A549 (cell line): ENCODE results near the gene ITGA8.

ENCODE experiments used
- CTCF ChIP-seq: fragments of >200 bp; sonication (Bioruptor Twin); formaldehyde crosslinking; IDR thresholded peaks from 3 replicates; pipeline ENCODE4 v1.5.1; 2016
- ESRRA ChIP-seq: fragments of 150-350 bp; IDR thresholded peaks from 2 replicates; pipeline ENCODE4 v1.6.1; 2014; ENCODE audit warnings: mild to moderate bottlenecking, low read length, borderline replicate concordance
- HOXA7 ChIP-seq: fragments of 250-450 bp; sonication (Bioruptor Pico); IDR thresholded peaks from 2 replicates; pipeline ENCODE4 v1.5.0; 2020; ENCODE audit warnings: mild to moderate bottlenecking, moderate library complexity
- MAFK ChIP-seq: fragments of 450-650 bp; IDR thresholded peaks from 2 replicates; pipeline ENCODE4 v1.6.1; 2014; ENCODE audit not compliant: partially characterized antibody
- MAX ChIP-seq: IDR thresholded peaks from 2 replicates; pipeline ENCODE4 v1.6.1; 2012
- NR3C1 ChIP-seq: fragments of >200 bp; sonication (Bioruptor Twin); formaldehyde crosslinking; IDR thresholded peaks from 3 replicates; pipeline ENCODE4 v1.6.1; 2017
- POLR2A ChIP-seq: IDR thresholded peaks from 2 replicates; pipeline ENCODE4 v1.6.1; 2012; ENCODE audit warnings: mild to moderate bottlenecking, low read length
- RAD21 ChIP-seq, 2 experiments: fragments of >200 bp in 1 of 2; sonication (Bioruptor Twin) in 1 of 2; formaldehyde crosslinking in 1 of 2; IDR thresholded peaks in 1 of 2; conservative IDR thresholded peaks in 1 of 2; 2 replicates in 1 of 2; 3 replicates in 1 of 2; pipeline ENCODE4 v1.6.1; 2012 to 2018; ENCODE audit warnings: inconsistent platforms in 1 of 2
- RARB ChIP-seq: fragments of 250-450 bp; sonication (Bioruptor Pico); IDR thresholded peaks from 2 replicates; pipeline ENCODE4 v1.8.0; 2021; ENCODE audit warnings: mild to moderate bottlenecking, moderate library complexity
- RCOR1 ChIP-seq: fragments of 150-350 bp; IDR thresholded peaks from 2 replicates; pipeline ENCODE4 v1.6.1; 2014; ENCODE audit warnings: antibody characterized with exemption, low read length, low read depth

- TF ChIP-seq HOXA7 (CRISPR knock-in tag) (no peak), CTCF (no peak), RCOR1 (no peak), POLR2A (no peak), RARB (CRISPR knock-in tag) (no peak), NR3C1 (no peak), MAX (no peak), RAD21 (conservative IDR thresholded peaks at IDR 0.05 in 1 of 2, IDR thresholded peaks at IDR 0.05 in 1 of 2) (no peak), ESRRA (no peak), MAFK (no peak)
Measured at GRCh38 chr10:15539262-15539661, 180.5 kb downstream of the ITGA8 start.
